ENCODE measurements around the gene ATP4B. TPM values are rescaled to one million over a fixed set of nuclear protein-coding genes. Genes with fewer than 3 reads are reported as not detected.

Gene ATP4B
- total and polyA plus RNA-seq, 2 of the 8 experiments (the other 6 are each of a cell fraction or from before 2014, with no cell fraction given), result 0.05 TPM; not detected in 1

- TF ChIP-seq CHD7 (IDR thresholded peaks at IDR 0.05; ENCODE audit: insufficient replicate concordance, low read length) (no peak), SIRT6 (IDR thresholded peaks at IDR 0.05; ENCODE audit: low read length) (no peak)
These were observed 6.2 kb downstream of the ATP4B start (continued) for GRCh38 chr13:113651511-113652403.

All from H1 (cell line).